NCI-H1105 treated with DMSO at 0.1 percent for 48 hours (cell line): ENCODE measurements around the gene ATP5PB.
A peak's percentile ranks its signal among the peaks of the same experiment; 100 is the strongest.

Experiments used
- DNase-seq: peaks from one replicate; lab custom pipeline; 2025; lab: John Stamatoyannopoulos, UW

ATP5PB gene

DNA sequence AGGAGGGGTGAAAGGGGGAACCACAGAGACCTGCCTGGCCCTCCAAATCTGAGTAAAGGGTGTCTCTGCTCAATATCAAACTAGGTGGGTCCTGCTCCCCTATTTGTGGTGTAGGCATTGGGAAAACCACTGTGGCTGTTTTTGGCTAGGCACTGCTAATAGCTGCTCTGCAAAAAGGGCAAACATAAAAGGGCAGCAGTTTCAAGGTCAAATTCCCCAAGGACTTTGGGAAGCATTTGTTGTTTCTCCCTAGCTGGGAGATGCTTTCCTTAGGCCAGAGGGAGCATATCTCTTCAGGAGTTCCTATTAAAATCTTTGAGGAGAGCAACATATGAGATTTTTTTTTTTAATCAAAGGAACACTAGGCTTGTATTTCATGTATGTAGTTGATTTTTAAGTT lies 26.9 kb downstream of the ATP5PB start:
- no peak for DNase-seq

GRCh38 chr1:111476761-111477309 lies 27.6 kb downstream of the ATP5PB start:
- DNase-seq = no peak

DNA sequence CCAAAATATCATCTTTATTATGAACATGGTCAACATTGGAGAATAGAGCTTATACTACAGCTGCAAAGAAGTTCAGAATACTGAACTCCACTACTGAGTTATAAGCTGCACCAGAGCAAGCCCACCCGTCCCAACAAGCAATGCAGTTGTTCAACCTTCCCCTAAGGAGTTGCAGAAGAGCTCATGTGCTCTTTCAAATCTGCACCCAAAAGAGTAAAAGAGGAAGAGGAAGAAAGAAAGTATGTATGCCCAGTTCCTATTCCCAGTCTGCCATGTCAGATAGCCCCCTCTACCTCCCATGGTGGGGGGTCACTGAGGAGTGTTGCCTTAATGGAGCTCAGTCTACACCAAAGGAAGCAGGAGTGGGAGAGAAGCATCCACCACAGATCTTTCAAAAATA lies 31.4 kb downstream of the ATP5PB start:
- DNase-seq = no peak

DNA sequence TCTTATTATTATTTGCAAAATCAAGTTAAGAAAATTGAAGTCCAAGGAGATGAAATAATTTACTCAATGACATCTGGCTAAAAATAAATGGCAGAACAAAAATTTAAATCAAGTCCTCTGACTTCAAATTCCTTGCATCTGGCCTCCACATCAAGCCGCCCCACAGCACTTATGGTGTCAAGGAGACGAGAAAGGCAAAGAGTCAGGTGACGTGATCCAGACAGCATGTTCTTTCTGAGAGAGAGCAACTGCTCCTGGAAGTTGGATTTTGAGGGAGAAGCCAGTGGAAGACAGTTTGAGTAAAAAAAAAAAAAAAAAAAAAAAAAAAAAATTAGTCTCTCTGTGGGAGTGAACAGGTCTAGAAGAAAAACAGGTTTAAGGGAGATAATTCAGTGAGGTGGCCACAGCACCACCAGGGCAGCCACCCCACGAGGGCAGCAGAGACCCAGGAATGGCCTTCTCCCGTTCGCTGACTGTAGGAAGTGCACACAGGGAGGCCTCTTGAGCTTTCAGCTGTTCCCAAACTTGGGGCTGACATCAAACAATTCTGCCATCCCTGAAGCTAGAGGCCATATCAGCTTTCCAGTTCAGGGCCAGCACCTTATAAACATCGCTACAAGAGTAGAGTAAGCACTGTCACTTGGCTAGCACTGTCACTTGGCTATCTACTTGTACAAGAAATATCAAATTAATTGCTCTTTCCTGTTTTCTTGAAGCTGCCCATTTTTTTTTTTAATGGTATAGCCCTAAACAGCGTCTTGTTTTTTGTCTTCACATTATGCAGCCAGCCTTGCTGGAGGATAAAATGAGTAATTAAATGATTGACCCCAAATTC lies 32.3 kb downstream of the ATP5PB start:
- DNase-seq = peak; percentile 18

- DNase-seq = no peak
These were observed 33.9 kb downstream of the ATP5PB start for GRCh38 chr1:111483166-111483565.

GRCh38 chr1:111483876-111484275 lies 34.6 kb downstream of the ATP5PB start:
- no peak for DNase-seq

DNA sequence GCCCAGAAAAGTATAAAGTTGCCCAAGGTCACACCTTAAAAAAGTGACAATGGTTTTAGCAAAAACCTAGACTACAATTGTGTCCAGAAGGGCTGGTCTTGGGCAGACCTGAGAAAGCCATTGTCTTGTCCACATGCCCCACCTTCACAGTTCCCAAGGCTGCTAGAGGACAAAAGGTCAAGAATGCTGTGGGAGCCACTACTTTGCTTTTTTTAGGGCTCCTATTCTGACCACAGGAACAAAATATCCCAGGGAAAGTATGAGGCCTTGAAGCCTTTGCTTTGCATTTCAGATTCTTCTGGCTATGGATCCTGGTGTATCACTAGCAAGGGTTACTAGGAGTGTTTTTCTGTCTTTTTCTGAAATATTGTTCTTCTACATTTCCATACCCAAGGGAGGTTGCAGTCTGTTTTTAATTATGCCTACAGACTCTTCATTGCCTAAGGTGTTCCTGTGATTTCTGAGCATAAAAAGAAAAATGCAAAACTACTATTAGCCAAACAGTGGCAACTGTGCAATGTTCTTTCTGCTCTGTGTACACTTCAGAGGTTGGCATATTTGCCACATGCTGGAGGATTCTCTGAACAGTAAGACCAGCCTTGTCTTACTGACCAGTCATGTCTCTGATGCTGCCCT lies 35.2 kb downstream of the ATP5PB start:
- no peak for DNase-seq

- no peak for DNase-seq
These were observed 37.2 kb downstream of the ATP5PB start for GRCh38 chr1:111486431-111486830.

GRCh38 chr1:111487133-111487532 lies 37.9 kb downstream of the ATP5PB start:
- no peak for DNase-seq

GRCh38 chr1:111488669-111489068 lies 39.4 kb downstream of the ATP5PB start:
- DNase-seq = no peak

DNA sequence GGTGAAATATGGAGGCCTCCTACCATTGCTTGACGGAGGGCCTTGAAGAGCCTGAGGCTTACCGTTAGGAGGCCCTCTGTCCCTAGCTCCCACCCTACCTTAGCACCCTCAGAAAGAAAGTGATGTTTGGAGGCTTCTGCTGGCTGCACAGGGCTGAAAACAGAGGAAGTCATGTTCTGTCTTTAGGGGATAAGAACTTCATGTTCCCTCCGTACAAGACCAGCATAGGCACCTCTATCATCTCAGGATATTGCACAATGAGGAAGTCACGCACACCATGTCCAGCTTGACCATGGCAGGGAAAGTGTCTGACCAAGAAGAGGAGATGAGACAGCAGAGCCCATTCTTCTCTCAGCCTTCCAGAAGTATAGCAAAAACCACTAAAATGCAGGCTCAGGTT lies 40.3 kb downstream of the ATP5PB start:
- DNase-seq = no peak

- no peak for DNase-seq
These were observed 41.0 kb downstream of the ATP5PB start for GRCh38 chr1:111490220-111490619.

DNA sequence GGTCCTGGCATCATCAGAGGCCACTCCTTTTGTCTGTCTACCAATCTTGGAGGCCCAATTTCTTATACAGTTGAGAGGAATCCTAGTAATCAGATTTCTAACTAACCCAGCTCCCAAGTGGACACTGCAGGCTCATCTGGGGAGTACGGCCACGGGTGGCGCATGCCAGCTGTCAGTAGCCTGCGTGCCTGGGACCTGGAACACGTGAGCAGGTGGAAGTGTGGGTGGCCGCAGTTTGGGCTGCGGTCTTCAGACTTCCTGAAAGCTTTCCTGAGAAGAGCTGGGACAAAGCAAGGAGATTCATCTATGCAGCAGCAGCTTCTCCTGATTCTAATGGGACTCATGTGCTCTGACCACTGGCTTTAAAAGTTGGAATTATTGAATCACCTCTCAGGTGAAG lies 41.8 kb downstream of the ATP5PB start:
- DNase-seq = no peak

- DNase-seq = no peak
These were observed 47.1 kb downstream of the ATP5PB start for GRCh38 chr1:111496398-111496797.

GRCh38 chr1:111497592-111497991 lies 48.3 kb downstream of the ATP5PB start:
- DNase-seq = no peak

DNA sequence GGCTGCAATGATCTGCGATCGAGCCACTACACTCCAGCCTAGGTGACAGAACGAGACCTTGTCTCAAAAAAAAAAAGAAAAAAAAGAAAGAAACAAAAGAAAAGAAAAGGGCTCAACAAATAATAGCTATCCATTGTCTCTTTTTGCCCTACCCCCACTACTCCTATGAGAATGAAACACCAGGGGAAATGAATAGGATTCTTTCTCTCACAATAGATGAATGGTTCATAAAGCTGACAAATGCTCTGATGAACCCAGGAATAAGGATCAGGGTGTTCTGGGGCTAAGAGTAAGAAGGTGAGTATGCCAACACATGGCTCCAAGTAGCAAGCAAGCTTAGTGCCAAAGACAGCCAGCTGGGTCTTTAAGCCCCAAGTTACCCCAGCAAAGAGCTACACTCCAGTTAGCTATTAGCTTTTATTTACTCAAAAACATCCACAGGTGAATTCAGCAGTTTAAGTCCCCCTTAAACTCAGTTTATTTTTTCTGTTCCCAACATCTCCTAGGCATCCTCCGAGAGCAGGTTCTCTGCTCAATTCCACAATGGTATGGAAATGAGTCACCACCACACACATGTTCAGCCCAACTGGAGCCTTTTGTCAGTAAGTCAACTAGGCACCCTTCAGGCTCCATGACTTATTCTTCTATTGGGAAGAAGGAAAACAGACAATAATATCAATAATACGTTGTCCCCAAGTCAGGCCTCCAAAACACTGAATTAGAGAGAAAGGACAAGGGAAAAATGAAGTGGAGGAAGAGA lies 49.9 kb downstream of the ATP5PB start:
- DNase-seq = no peak

- no peak for DNase-seq
These were observed 52.4 kb downstream of the ATP5PB start for GRCh38 chr1:111501645-111502044.

- DNase-seq = no peak
These were observed 54.4 kb downstream of the ATP5PB start, which contains the start of the genes ADORA3 and TMIGD3 for GRCh38 chr1:111503585-111504060. Gene ADORA3 (minus strand): TSS chr1:111503633. CDS start chr1:111503354, 279 bp downstream. Gene TMIGD3 (minus strand): TSS chr1:111503633. CDS start chr1:111503354, 279 bp downstream.

DNA sequence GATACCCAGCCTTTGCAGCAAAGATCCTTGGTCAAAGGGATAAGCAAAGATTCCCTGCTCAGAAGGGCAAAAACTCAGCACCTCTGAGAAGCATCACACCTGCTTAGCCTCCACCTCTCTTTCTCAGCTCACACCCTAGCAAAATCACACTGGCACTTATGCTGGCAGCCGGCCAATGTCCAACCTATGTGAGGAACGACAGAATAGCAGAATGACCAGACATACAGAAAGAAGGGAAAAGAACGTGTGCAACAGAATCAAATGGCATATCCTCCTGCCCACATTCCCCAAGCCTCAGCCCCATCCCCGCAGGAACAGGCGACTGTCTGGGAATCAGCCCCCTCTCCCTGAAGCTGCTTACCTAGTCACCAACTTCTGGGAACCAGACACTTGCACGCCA lies 54.8 kb downstream of the ATP5PB start:
- DNase-seq = no peak

GRCh38 chr1:111505641-111506119 lies 56.4 kb downstream of the ATP5PB start:
- DNase-seq = no peak

- DNase-seq = no peak
These were observed 57.3 kb downstream of the ATP5PB start for GRCh38 chr1:111506561-111506960.
